Duodenal mucosa (tissue), 2 donors: Measurements from ENCODE around the gene MYO16.

Experiments used
- H3K27ac ChIP-seq: one replicate; pipeline ENCODE4 v1.7.0; 2013; ENCODE audit warnings: low read depth, low read length
- H3K27me3 ChIP-seq, 2 donors: one replicate each; pipeline ENCODE4 v1.7.0; 2013; ENCODE audit warnings: low read length in 2 of 2, control low read depth in 1 of 2; ENCODE audit not compliant: insufficient read depth in 2 of 2, control insufficient read depth in 1 of 2
- H3K36me3 ChIP-seq, 2 donors: one replicate each; pipeline ENCODE4 v1.7.0; 2013; ENCODE audit warnings: low read length in 2 of 2, control low read depth in 1 of 2; ENCODE audit not compliant: insufficient read depth in 2 of 2, control insufficient read depth in 1 of 2
- H3K4me1 ChIP-seq, 2 donors: one replicate each; pipeline ENCODE4 v1.7.0; 2013; ENCODE audit warnings: low read length in 2 of 2, control low read depth in 1 of 2; ENCODE audit not compliant: insufficient read depth in 2 of 2, control insufficient read depth in 1 of 2
- H3K4me3 ChIP-seq, 2 donors: one replicate each; pipeline ENCODE4 v1.7.0; 2013; ENCODE audit warnings: low read length in 2 of 2, low read depth in 1 of 2
- H3K9ac ChIP-seq, 2 donors: one replicate each; pipeline ENCODE4 v1.7.0; 2013; ENCODE audit warnings: low read length in 2 of 2, low read depth in 1 of 2
- H3K9me3 ChIP-seq, 2 donors: one replicate each; pipeline ENCODE4 v1.7.0; 2013; ENCODE audit warnings: low read length in 2 of 2, control low read depth in 1 of 2; ENCODE audit not compliant: control insufficient read depth in 1 of 2

MYO16 gene

GRCh38 chr13:109154546-109154945 is 525.1 kb downstream of the MYO16 start:
- no peaks in the 10 kb centered on the region for H3K4me1 ChIP-seq

GRCh38 chr13:109154966-109155761 is 525.8 kb downstream of the MYO16 start:
- peaks cover 0 to 8% of the 10 kb centered on the region in 2 donors for H3K27me3 ChIP-seq
- H3K9ac ChIP-seq: no peak overlapping the region
- H3K9me3 ChIP-seq: no peaks in the 10 kb centered on the region
- no peak overlapping the region for H3K27ac ChIP-seq
- no peaks in the 10 kb centered on the region for H3K36me3 ChIP-seq
- no peak overlapping the region for H3K4me3 ChIP-seq
- no peaks in the 10 kb centered on the region for H3K4me1 ChIP-seq

More at GRCh38 chr13:109154546-109154945, 525.1 kb downstream of the MYO16 start:
- H3K4me3 ChIP-seq: no peak overlapping the region
- no peaks in the 10 kb centered on the region for H3K36me3 ChIP-seq
- no peaks in the 10 kb centered on the region for H3K9me3 ChIP-seq
- peaks cover 0 to 8% of the 10 kb centered on the region in 2 donors for H3K27me3 ChIP-seq
- H3K27ac ChIP-seq: no peak overlapping the region
- H3K9ac ChIP-seq: no peak overlapping the region

GRCh38 chr13:109156181-109156935 is 526.9 kb downstream of the MYO16 start:
- Histone ChIP-seq H3K36me3 (no peaks in the 10 kb centered on the region), H3K9me3 (no peaks in the 10 kb centered on the region), H3K27ac (no peak overlapping the region), H3K4me1 (no peaks in the 10 kb centered on the region), H3K27me3 (peaks cover 0 to 8% of the 10 kb centered on the region in 2 donors), H3K4me3 (no peak overlapping the region), H3K9ac (no peak overlapping the region)

- peaks cover 0 to 8% of the 10 kb centered on the region in 2 donors for H3K27me3 ChIP-seq
- no peak overlapping the region for H3K9ac ChIP-seq
- no peak overlapping the region for H3K4me3 ChIP-seq
- H3K4me1 ChIP-seq: no peaks in the 10 kb centered on the region
- H3K9me3 ChIP-seq: no peaks in the 10 kb centered on the region
- no peak overlapping the region for H3K27ac ChIP-seq
- no peaks in the 10 kb centered on the region for H3K36me3 ChIP-seq
Observed at GRCh38 chr13:109157275-109157674, 527.9 kb downstream of the MYO16 start.

GRCh38 chr13:109158383-109158782 is 529.0 kb downstream of the MYO16 start:
- Histone ChIP-seq H3K9ac (no peak overlapping the region), H3K4me3 (no peak overlapping the region), H3K4me1 (no peaks in the 10 kb centered on the region), H3K27me3 (peaks cover 0 to 8% of the 10 kb centered on the region in 2 donors), H3K27ac (no peak overlapping the region), H3K36me3 (no peaks in the 10 kb centered on the region), H3K9me3 (no peaks in the 10 kb centered on the region)

- no peaks in the 10 kb centered on the region for H3K4me1 ChIP-seq
- H3K36me3 ChIP-seq: no peaks in the 10 kb centered on the region
- H3K4me3 ChIP-seq: no peak overlapping the region
- peaks cover 0 to 8% of the 10 kb centered on the region in 2 donors for H3K27me3 ChIP-seq
- no peak overlapping the region for H3K9ac ChIP-seq
- no peaks in the 10 kb centered on the region for H3K9me3 ChIP-seq
- H3K27ac ChIP-seq: no peak overlapping the region
Observed at GRCh38 chr13:109159650-109160309, 530.4 kb downstream of the MYO16 start.

- no peaks in the 10 kb centered on the region for H3K4me1 ChIP-seq
- H3K36me3 ChIP-seq: no peaks in the 10 kb centered on the region
- no peak overlapping the region for H3K9ac ChIP-seq
- H3K27me3 ChIP-seq: peaks cover 0 to 8% of the 10 kb centered on the region in 2 donors
- H3K9me3 ChIP-seq: no peaks in the 10 kb centered on the region
- H3K27ac ChIP-seq: no peak overlapping the region
- no peak overlapping the region for H3K4me3 ChIP-seq
Observed at GRCh38 chr13:109160357-109160756, 530.9 kb downstream of the MYO16 start.

GRCh38 chr13:109160887-109161669 is 531.7 kb downstream of the MYO16 start:
- H3K9me3 ChIP-seq: no peaks in the 10 kb centered on the region
- peaks cover 0 to 6% of the 10 kb centered on the region in 2 donors for H3K27me3 ChIP-seq
- no peaks in the 10 kb centered on the region for H3K36me3 ChIP-seq

GRCh38 chr13:109162248-109163036 is 533.0 kb downstream of the MYO16 start:
- H3K27me3 ChIP-seq: peaks cover 0 to 2% of the 10 kb centered on the region in 2 donors
- H3K4me3 ChIP-seq: no peak overlapping the region
- no peaks in the 10 kb centered on the region for H3K36me3 ChIP-seq
- H3K9ac ChIP-seq: no peak overlapping the region
- H3K27ac ChIP-seq: no peak overlapping the region
- H3K9me3 ChIP-seq: no peaks in the 10 kb centered on the region
- H3K4me1 ChIP-seq: no peaks in the 10 kb centered on the region

More at GRCh38 chr13:109160887-109161669, 531.7 kb downstream of the MYO16 start:
- Histone ChIP-seq H3K9ac (no peak overlapping the region), H3K4me1 (no peaks in the 10 kb centered on the region), H3K27ac (no peak overlapping the region), H3K4me3 (no peak overlapping the region)
